Loucy (cell line): ENCODE data around the gene PCDHGA11.
"Not testable (repeated sequence)": the region's sequence is repeated elsewhere in the genome, so short reads cannot be mapped to it uniquely, and the experiment has no call there.

ENCODE experiments used
- H2AFZ ChIP-seq: fragments of 200-600 bp; sonication (generic); 2 replicates; pipeline ENCODE4 v1.6.0; 2016; ENCODE audit warnings: antibody characterized with exemption, mild to moderate bottlenecking, low read length, moderate library complexity
- H3F3A ChIP-seq: fragments of 200-600 bp; 2 replicates; pipeline ENCODE4 v1.6.0; 2016; ENCODE audit warnings: antibody characterized with exemption, low read depth, mild to moderate bottlenecking
- H3K27me3 ChIP-seq: fragments of 200-600 bp; sonication (generic); 2 replicates; pipeline ENCODE4 v1.6.1; 2014; ENCODE audit warnings: low read length, mild to moderate bottlenecking; ENCODE audit not compliant: insufficient read depth, poor library complexity, severe bottlenecking
- H3K36me3 ChIP-seq: fragments of 200-600 bp; sonication (generic); 2 replicates; pipeline ENCODE4 v1.6.1; 2016; ENCODE audit warnings: low read length; ENCODE audit not compliant: insufficient read depth
- H3K4me1 ChIP-seq: fragments of 200-600 bp; sonication (generic); 2 replicates; pipeline ENCODE4 v1.5.1; 2014; ENCODE audit warnings: low read length, mild to moderate bottlenecking; ENCODE audit not compliant: insufficient read depth, poor library complexity, severe bottlenecking
- H3K4me2 ChIP-seq: fragments of 200-600 bp; sonication (generic); 2 replicates; pipeline ENCODE4 v1.6.0; 2014; ENCODE audit warnings: antibody characterized with exemption, low read length, low read depth, mild to moderate bottlenecking; ENCODE audit not compliant: poor library complexity, severe bottlenecking
- H3K4me3 ChIP-seq: fragments of 200-600 bp; sonication (generic); 2 replicates; pipeline ENCODE4 v1.5.1; 2014; ENCODE audit warnings: low read length, mild to moderate bottlenecking, mixed read lengths; ENCODE audit not compliant: poor library complexity, severe bottlenecking
- H3K79me2 ChIP-seq: fragments of 200-600 bp; sonication (generic); 2 replicates; pipeline ENCODE4 v1.6.1; 2014; ENCODE audit warnings: low read length; ENCODE audit not compliant: insufficient read depth
- H3K9ac ChIP-seq: fragments of 200-600 bp; sonication (generic); 2 replicates; pipeline ENCODE4 v1.6.0; 2014; ENCODE audit warnings: mild to moderate bottlenecking, low read depth, low read length, moderate library complexity; ENCODE audit not compliant: poor library complexity, severe bottlenecking
- H3K9me2 ChIP-seq: fragments of 200-600 bp; sonication (generic); replicated peaks from 2 replicates; pipeline ENCODE4 v1.6.1; 2016; ENCODE audit warnings: low read depth, low read length, mixed read lengths
- H3K9me3 ChIP-seq: fragments of 200-600 bp; sonication (generic); 2 replicates; pipeline ENCODE4 v1.6.1; 2014; ENCODE audit warnings: mild to moderate bottlenecking, antibody characterized with exemption, low read length, low read depth; ENCODE audit not compliant: insufficient read depth
- H4K20me1 ChIP-seq: fragments of 200-600 bp; sonication (generic); 2 replicates; pipeline ENCODE4 v1.6.0; 2014; ENCODE audit warnings: antibody characterized with exemption, low read length, mild to moderate bottlenecking; ENCODE audit not compliant: insufficient read depth, poor library complexity, severe bottlenecking
- CTCF ChIP-seq: fragments of 200-600 bp; sonication (generic); conservative IDR thresholded peaks from 2 replicates; pipeline ENCODE4 v1.5.1; 2014; ENCODE audit warnings: mild to moderate bottlenecking, antibody characterized with exemption, low read length
- EZH2phosphoT487 ChIP-seq: fragments of 200-600 bp; IDR thresholded peaks from 2 replicates; pipeline ENCODE4 v1.6.1; 2018; ENCODE audit warnings: antibody characterized with exemption, mild to moderate bottlenecking, moderate library complexity, borderline replicate concordance

Gene PCDHGA11

GRCh38 chr5:141431286-141431685, 10.4 kb downstream of the PCDHGA11 start:
- no peaks in the 10 kb centered on the region for H3K27me3 ChIP-seq
- H3K36me3 ChIP-seq: no peaks in the 10 kb centered on the region
- H3K4me1 ChIP-seq: no peaks in the 10 kb centered on the region
- no peak overlapping the region for H2AFZ ChIP-seq
- no peaks in the 10 kb centered on the region for H3K9me2 ChIP-seq
- no peaks in the 10 kb centered on the region for H3K79me2 ChIP-seq
- H3K4me3 ChIP-seq: no peak overlapping the region
- no peak overlapping the region for H3K9ac ChIP-seq
- no peak for TF ChIP-seq CTCF
- TF ChIP-seq EZH2phosphoT487: no peak
- H3K4me2 ChIP-seq: no peak overlapping the region
- no peaks in the 10 kb centered on the region for H3K9me3 ChIP-seq
- H3F3A ChIP-seq: no peaks in the 10 kb centered on the region
- no peaks in the 10 kb centered on the region for H4K20me1 ChIP-seq

GRCh38 chr5:141432308-141432707, 11.5 kb downstream of the PCDHGA11 start:
- not testable (repeated sequence) for H3K4me2 ChIP-seq, H2AFZ ChIP-seq, H3F3A ChIP-seq, H3K4me3 ChIP-seq, H4K20me1 ChIP-seq, H3K36me3 ChIP-seq, H3K9me3 ChIP-seq, H3K27me3 ChIP-seq, H3K79me2 ChIP-seq, H3K4me1 ChIP-seq, H3K9ac ChIP-seq, H3K9me2 ChIP-seq

GRCh38 chr5:141432726-141433125, 11.9 kb downstream of the PCDHGA11 start:
- not testable (repeated sequence) for H3K79me2 ChIP-seq, H2AFZ ChIP-seq, H3K36me3 ChIP-seq, H3K9ac ChIP-seq, H3K4me2 ChIP-seq, H3K27me3 ChIP-seq, H4K20me1 ChIP-seq, H3F3A ChIP-seq, H3K9me2 ChIP-seq, H3K9me3 ChIP-seq, H3K4me1 ChIP-seq, H3K4me3 ChIP-seq

GRCh38 chr5:141434006-141434405, 13.2 kb downstream of the PCDHGA11 start:
- Histone ChIP-seq H3K27me3 (no peaks in the 10 kb centered on the region), H3K4me1 (no peaks in the 10 kb centered on the region), H3K36me3 (no peaks in the 10 kb centered on the region), H3F3A (no peaks in the 10 kb centered on the region), H3K9me3 (no peaks in the 10 kb centered on the region), H3K4me2 (no peak overlapping the region), H3K4me3 (no peak overlapping the region), H4K20me1 (no peaks in the 10 kb centered on the region), H3K9ac (no peak overlapping the region), H2AFZ (no peak overlapping the region), H3K9me2 (no peaks in the 10 kb centered on the region), H3K79me2 (no peaks in the 10 kb centered on the region)
- TF ChIP-seq CTCF: no peak
- no peak for TF ChIP-seq EZH2phosphoT487
